Jurkat, Clone E6-1 (cell line): Measurements from ENCODE around the gene POU2F3.

Experiments used
- DNase-seq: peaks from one replicate; pipeline ENCODE4 v3.0.0-alpha.2; 2011; ENCODE audit warnings: low read depth, low spot score
- H3K4me3 ChIP-seq: 2 replicates; pipeline ENCODE4 v1.5.1; 2011; ENCODE audit warnings: mild to moderate bottlenecking, low read length, control low read depth, moderate library complexity

POU2F3 gene

DNA sequence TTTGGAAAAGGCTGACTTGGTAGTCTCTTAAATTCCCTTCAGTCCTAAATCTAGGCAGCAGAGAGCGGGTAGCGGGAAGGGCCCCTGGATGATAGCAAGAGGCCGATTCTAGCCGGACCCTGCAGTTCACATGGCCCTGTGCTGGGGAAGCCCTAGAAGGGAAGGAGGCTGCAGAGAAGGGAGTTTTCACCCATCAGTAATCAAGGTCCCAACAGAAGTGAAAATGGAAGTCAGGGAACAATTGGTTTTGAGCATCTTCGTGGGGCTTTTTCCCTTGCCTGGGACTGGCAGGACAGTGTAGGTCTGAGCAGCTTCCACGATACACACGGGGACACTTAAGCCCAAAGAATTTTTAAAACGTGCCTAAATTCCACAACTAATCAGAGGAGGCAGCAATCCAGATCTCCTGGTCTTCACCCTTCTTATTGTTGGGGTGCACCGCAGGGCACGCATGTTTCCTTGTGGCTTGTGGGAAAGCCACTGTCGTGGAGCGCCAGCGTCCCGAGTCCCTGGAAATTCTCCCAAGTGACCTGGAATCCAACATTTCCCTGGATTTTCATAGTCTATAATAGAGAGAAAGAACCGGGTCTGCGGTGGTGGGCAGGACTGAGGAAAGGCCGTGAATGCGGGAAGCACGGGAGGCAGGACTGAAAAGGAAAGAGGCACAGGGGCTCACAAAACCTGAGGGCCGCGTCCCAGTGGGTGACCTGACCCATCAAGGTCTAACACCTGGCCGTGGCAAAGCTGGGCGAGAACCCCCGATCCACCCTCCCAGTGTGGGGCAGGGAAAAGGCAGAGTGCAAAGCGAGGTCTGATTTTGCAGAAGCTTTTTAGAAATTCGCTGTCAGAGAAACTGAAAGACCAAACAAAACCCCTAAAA, 30.0 kb upstream of the POU2F3 start:
- DNase-seq, result no peak

DNA sequence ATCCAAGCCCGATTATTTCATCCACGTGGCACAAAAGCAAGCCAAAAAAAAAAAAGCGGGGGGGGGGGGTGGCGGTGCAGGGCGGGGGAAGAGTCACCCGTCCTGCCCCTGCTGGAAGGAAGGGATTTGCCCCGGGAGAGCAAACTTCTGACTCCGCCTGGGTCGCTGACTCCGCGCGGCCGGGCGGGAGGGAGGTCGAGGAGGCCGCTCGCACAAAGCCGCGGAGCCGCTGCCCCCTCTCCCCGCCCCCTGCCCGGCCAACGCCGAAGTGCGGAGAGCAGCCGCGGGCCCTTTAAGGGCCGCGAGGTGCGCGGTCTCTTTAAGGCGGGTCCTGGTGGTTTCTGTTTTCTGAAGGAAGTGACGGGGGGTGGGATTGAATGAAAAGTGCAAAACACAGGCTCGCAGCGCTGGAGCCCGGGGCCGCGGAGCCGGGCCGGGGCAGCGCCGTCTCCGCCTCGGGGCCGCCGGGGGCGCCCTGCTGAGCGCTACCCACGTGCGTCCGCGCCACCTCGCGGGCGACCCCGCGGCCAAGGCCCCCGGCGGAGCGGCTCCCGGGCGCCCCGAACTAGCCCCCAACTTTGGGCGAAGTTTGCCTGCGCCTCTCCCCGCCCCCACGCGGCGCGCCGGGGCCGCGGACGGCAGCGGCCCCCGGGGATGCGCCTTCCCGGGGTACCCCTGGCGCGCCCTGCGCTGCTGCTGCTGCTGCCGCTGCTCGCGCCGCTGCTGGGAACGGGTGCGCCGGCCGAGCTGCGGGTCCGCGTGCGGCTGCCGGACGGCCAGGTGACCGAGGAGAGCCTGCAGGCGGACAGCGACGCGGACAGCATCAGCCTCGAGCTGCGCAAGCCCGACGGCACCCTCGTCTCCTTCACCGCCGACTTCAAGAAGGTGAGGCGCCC, 29.1 kb upstream of the POU2F3 start, which contains the start of gene OAF:
OAF (plus strand) TSS at position 407 of the 896 bp plus-strand sequence; CDS start at position 655, 248 bp downstream.
- DNase-seq, result peak; percentile 81
- H3K4me3 ChIP-seq, result peak within 1 kb of the TSS; percentile 66

More for the DNA sequence above, 30.0 kb upstream of the POU2F3 start:
- peak overlapping the region; percentile 66 for H3K4me3 ChIP-seq

DNA sequence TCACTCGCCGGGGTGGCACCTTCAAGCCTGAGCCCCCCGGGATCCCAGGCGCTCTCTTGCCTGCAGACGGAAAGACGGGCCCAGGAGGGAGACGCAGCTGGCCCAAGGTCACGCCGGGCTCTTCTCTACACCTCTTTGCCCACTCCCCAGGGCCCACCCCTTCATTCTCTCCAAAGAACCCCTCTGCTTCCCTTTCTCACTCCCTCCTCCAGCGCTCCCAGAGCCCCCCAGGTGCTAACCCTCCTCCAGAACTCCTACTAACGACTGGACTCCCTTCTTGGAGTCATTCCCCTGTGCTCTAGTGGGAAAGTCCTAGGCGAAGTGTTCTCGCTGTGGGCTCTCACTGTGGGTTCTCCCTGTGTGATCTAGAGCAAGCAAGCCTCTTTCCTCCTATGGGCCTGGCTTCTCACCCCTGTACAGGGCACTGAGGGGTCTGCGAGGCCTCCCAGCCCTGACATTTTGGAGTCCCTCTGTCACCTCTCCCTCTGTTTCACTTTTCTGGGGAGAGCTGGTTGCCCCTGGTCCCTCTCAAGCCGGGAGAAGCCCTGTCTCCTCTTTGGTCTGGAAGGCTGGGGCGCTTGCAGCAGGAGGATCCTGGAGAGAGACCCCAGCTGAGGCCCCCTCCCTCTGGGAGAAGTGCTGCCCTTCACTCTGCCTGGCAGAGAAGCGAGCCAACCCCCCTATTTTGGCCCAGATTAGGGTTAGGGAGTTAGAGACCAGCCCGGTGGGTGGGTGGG, 28.2 kb upstream of the POU2F3 start:
- H3K4me3 ChIP-seq, result peak overlapping the region; percentile 66
- no peak for DNase-seq

DNA sequence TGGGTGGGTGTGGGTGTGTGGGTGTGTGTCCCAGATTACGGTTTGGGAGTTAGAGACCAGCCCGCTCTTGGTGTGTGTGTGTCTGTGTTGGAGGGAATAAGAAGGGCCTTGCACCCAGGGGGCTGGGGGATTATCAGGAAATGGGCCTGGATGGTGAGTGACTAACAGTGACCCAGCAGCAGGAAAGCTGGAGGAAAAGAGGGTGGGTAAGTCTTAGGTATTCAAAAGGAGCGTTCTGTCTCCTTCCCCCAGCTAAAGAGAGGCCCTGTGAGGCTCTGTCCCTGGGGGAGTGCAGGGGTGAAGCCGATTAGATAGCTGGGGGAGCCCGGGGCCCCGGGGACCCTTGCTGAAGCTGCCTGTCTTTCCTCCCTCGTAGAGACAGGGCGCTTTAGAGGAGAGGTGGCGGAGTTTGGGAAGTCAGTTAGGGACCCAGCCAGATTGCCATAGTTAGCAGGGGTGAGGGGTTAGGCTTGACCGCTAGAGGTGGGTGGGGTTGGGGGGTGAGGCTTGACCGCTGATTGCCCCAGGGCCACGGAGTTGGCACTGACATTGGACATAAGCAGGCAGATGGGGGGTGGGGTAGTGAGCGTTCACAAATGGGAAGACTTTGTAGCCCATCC, 27.6 kb upstream of the POU2F3 start:
- no peak overlapping the region for H3K4me3 ChIP-seq
- no peak for DNase-seq

DNA sequence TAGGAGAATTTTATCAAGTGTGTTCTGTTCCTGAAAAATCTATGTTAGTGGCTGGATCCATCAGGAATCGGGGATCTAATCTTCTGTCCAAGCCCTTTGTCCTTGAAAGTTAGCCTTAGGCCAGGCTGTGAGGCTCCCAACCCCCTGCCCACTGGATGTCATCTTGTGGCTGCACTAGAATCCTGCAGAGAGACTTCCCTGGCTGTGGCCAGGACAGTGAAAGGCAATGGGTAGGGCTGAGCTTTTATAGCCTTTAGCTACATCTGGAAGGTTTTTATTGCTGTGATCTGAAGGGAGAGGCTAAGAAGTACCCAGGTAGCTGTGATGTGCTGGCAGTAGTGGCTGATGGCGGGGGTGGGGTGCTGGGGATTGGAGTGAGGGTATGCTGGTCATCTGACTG, 27.0 kb upstream of the POU2F3 start:
- no peak overlapping the region for H3K4me3 ChIP-seq
- no peak for DNase-seq

DNA sequence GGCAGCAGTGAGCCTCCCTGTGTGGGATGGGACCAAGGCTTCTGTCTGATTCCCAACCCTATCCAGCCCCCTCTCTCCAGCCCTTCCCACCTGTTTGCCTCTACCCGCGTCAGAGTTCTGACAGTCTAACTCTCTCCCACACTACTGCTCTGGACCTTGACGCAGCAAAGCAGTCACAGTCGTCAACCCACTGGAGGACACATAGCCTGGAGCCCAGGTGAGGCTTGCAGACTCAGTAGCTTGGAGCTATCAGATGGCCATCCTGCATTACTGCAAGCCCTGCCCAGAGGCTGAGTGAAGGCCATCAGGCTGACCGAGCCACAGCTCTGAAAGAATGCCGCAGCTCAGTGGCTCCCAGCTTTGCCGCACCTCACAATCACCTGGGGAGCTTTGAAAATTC, 25.4 kb upstream of the POU2F3 start:
- DNase-seq, result no peak
- no peak overlapping the region for H3K4me3 ChIP-seq

DNA sequence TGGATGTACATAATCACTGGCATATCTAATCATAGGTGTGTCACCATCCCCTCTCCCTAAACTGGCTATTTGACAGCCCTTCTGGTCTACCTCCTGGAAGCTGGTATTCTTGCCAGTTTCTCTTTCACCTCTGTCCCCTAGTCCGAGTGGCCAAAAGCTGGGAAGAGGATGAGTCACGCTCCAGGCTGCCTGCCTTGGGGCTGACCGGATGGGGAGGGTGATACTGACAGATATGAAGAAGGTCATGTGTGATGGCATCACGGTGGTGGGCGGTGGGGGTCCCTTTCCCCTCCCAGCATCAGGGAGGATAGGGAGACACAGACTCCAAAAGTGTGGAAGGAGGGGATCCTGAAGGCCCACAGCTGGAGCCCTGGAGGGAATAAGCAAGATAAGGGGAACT, 24.3 kb upstream of the POU2F3 start:
- no peak overlapping the region for H3K4me3 ChIP-seq
- no peak for DNase-seq

DNA sequence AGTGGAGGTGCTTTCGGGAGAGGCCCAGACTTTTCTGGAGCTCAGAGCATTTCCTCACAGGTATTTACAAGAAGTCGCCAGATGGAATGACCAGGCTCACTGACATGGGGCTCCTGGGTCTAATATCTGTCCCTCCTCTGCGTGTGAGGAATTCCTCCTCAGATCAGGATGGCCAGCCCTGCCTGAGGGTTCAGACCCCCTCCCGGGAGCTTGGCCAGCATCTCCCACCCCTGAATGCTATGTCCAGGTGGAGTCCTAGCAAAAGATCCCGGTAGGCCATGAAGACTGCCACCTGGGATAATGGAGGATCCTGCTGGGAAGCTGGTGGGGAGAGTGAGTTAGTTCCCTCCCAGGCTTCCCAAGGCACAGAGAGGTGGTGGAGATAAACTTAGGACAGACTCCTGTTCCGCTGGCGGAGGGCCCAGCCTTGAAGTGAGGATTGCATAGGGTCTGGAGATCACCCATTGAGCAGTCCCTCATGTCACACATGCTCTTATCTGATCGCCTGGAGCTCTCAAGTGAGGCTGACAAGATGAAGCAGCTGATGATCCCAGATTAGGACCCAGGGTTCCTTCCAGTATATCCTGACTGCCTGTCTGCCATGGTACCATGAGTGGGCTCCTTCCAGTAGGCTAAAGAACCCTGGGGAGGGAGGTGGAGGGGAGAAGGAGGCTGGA, 23.4 kb upstream of the POU2F3 start:
- H3K4me3 ChIP-seq, result no peak overlapping the region
- no peak for DNase-seq

DNA sequence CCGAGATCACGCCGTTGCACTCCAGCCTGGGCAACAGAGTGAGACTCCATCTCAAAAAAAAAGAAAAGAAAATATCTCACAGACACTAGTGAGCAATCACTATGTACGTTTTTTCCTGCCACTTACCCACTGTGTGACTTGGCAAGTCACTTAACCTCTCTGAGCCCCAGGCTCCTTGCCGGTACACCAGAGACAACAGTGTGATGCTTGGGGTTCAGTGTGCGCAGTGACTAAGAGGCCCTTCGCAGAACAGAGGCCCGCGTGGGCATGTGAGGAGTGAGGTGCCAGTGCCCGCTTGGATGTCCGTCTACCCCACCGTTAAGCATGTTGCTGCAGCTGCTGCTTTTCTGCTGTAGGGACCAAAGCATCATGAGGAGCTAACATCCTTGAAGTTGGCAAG, 22.4 kb upstream of the POU2F3 start:
- no peak for DNase-seq
- H3K4me3 ChIP-seq, result no peak overlapping the region

DNA sequence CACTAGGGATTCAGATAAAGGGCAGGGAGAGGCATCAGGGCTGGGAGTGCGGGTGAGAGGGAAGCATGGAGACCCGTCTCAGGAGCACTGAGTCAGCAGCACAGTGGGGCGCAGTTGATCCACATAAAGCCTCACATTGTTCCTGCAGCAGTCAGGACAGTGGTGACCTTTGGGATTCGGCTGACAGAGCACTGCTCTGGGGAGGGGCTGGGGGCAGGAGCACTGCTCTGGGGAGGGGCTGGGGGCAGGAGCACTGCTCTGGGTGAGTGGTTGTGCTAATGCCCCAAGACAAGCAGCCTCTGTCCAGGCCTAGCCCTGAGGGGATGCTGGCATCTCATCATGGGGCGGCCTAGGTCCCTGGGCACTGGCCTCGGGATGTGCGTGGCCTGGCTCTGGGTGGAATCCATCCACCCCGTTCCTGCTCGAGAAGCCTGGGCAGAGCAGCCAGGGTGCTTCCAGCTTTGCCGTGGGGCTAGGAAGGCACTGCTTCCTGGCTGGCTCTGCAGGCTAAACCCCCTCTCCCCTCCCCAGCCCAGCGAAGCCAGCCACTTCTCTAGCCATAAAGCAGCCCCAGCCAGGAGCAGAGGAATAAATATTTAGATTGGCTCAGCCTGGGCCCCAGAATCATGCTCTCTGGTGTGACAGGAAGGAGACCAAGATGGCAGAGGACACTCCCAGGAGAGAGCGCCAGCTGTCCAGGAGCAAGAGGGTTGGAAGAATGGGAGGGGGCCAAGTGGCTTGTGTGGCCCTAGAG, 21.8 kb upstream of the POU2F3 start:
- no peak for DNase-seq
- H3K4me3 ChIP-seq, result no peak overlapping the region

DNA sequence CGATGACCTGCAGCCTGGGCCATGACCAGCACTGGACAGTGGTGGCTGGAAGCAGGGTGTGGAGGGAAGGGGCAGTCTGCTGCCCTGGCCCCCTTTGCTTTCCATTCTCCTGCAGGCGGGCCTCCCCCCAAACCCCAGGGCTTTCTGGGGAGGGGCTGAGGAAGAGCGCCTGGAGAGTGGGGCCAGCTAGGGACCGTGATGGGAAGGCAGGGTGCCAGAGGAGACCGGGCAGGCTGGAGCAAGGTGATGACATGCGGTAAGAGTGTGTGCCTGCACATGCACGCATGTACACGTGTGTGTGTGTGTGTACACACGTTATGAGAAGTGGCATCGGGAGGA, 21.3 kb upstream of the POU2F3 start:
- no peak for DNase-seq
- no peak overlapping the region for H3K4me3 ChIP-seq

DNA sequence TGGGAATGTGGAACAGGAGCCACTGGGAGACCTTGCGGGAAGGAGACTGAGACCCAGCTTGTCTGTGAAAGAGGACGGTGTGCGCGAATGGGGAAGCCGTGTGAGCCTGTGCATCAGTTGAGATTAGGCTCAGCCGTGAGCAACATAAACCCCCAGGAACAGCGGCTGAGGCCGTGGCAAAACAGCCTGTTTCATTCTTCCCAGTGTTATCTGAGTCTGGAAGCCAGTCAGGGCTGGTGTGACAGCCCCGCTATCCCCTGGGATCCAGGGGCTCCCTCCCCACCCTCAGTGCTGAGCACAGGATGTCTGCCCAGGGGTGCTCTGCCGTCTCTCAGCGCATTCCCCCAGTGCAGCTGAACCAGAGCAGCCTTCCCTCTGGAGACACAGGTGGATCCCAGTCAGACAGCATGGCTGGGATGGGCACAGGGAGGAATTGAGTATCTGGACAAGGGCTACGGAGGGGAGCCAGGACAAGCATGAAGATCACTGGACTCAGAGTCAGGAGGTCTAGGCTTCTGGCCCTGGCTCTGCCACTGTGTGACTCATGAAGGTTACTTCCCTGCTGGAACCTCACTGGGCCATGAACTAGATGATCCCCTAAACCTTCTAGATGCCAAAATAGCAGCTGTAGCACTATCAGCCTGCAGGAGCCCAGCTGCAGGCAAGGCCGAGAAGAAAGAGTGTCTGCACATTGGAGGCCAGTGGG, 20.6 kb upstream of the POU2F3 start:
- H3K4me3 ChIP-seq, result no peak overlapping the region
- no peak for DNase-seq

DNA sequence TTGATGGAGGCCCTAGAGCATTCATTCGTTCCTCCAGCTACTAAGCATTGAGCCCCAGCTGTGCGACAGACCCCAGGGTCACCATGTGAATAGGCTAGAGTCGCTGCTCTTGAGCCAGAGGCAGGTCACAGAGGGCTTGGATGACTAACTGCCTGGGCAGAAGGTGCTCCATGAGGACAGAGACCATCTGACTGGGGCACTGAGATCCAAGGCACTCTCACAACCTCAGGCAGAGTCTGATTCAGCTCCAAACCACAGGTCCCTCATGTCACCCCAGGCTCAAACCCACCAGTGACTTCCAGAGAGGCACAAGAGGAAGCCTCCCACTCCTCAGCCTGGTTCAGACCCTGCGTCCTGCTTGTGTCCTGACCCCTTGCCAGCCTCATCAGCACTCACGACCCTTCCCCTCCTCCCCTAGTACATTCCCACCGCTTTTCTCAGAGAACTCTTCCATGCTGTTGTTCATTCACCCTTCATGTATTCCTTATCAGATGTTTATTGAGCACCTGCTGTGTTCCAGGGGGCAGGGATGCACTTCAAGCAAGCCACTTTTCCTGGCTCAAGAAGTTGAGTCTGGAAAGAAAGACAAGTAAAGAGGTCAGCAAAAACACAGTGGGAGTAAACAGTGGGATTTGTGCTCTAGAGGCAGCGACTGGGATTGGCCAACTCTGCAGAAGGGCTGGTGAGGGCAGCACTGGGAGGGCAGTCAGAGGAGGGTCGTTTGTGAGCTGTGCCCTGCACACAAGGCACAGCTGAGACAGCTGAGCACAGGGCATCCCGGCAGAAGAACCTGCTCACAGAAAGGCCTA, 19.8 kb upstream of the POU2F3 start:
- no peak for DNase-seq
- no peak overlapping the region for H3K4me3 ChIP-seq

DNA sequence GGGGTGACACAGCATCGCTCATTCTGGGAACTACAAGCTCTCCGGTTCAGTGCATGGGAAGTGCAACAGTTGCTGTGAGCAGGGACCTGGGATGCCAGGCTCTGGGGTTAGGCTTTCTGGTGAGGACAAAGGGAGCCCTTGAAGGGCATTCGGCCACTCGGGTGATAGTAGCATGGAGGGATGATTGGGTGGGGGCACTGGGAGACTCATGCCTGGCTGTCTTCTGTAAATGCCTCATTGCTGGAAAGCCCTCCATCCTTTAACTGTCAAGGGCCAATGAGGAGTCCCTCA, 19.2 kb upstream of the POU2F3 start:
- DNase-seq, result no peak
- H3K4me3 ChIP-seq, result no peak overlapping the region

DNA sequence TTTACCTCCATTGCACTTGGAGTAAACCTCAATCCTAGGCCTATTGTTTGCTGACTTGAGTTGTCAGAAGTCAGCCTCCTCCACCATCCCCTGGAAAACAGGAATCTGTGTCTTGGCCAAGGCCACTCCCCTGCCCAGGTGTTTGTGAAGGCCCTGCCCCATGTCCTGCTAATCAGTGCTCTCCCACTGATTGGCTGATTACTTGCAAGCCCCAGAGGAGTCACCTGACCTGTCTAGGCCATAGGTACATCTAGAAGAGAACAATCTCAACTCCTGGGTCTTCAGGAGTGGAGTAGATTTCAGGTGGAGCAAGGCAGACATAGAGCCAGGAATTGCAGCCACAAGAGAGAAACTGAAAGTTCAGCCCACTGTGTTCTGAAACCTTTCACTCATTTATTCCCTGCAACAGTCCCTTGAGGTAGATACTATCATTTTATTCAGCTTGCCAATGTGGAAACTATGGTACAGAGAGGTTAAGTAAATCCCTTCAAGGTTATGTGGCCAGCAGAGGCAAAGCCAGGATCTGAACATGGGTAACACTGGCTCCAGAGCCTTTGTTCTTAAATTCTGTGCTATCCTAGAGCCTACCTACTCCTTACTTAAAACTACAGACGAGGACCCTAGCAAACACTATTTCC, 18.7 kb upstream of the POU2F3 start:
- DNase-seq, result no peak
- no peak overlapping the region for H3K4me3 ChIP-seq

DNA sequence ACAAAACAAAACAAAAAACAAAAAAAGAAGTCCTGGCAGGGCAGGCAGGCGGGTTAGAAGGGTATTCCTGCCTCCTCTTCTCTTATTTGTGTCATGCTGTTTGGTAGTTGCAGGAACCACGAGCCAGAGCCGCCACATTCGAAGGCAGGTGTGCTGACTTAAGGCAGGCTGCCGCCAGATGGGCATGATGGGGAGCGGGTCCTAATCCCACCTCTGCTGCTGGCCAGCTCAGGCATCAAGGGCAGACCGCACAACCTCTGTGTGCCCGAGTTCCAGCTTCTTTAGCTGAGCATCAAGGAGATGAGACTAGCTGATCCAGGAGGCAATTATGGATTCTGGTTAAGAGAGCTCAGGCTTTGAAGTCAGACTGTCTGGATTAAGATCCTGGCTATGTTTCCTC, 17.0 kb upstream of the POU2F3 start:
- DNase-seq, result no peak
- no peak overlapping the region for H3K4me3 ChIP-seq
